Smooth muscle cell (in vitro differentiated cells): ENCODE results near the gene FNTB. TPM values are rescaled to one million over a fixed set of nuclear protein-coding genes. Genes with fewer than 3 reads are reported as not detected.

Experiments used
- DNase-seq: peaks from one replicate; lab custom pipeline; 2025; ENCODE audit not compliant: unreplicated experiment; lab: John Stamatoyannopoulos, UW
- H2AFZ ChIP-seq: fragments of 200-600 bp; sonication (generic); 2 replicates; pipeline ENCODE4 v1.6.0; 2016; ENCODE audit warnings: antibody characterized with exemption, low read depth, mild to moderate bottlenecking
- H3F3A ChIP-seq: fragments of 200-600 bp; sonication (generic); 2 replicates; pipeline ENCODE4 v1.6.0; 2017; ENCODE audit warnings: antibody characterized with exemption, low read depth
- H3K27ac ChIP-seq: fragments of 200-600 bp; sonication (generic); 2 replicates; pipeline ENCODE4 v1.5.1; 2016; ENCODE audit warnings: low read depth, mild to moderate bottlenecking
- H3K27me3 ChIP-seq: fragments of 200-600 bp; sonication (generic); 2 replicates; pipeline ENCODE4 v1.6.1; 2016; ENCODE audit warnings: low read depth, mild to moderate bottlenecking
- H3K36me3 ChIP-seq: fragments of 200-600 bp; sonication (generic); 2 replicates; pipeline ENCODE4 v1.5.1; 2016; ENCODE audit warnings: low read depth
- H3K4me1 ChIP-seq: fragments of 200-600 bp; sonication (generic); 2 replicates; pipeline ENCODE4 v1.5.1; 2016; ENCODE audit warnings: low read depth
- H3K4me2 ChIP-seq: fragments of 200-600 bp; sonication (generic); 2 replicates; pipeline ENCODE4 v1.6.0; 2016; ENCODE audit warnings: mild to moderate bottlenecking
- H3K4me3 ChIP-seq: fragments of 200-600 bp; sonication (generic); 2 replicates; pipeline ENCODE4 v1.5.1; 2016; ENCODE audit warnings: mild to moderate bottlenecking
- H3K79me2 ChIP-seq: fragments of 200-600 bp; sonication (generic); 2 replicates; pipeline ENCODE4 v1.6.0; 2016; ENCODE audit warnings: low read depth, mild to moderate bottlenecking
- H3K9ac ChIP-seq: fragments of 200-600 bp; sonication (generic); 2 replicates; pipeline ENCODE4 v1.6.0; 2016; ENCODE audit warnings: low read depth
- H3K9me3 ChIP-seq: fragments of 200-600 bp; sonication (generic); replicated peaks from 2 replicates; pipeline ENCODE4 v1.5.1; 2016; ENCODE audit warnings: low read depth
- H4K20me1 ChIP-seq: fragments of 200-600 bp; sonication (generic); 2 replicates; pipeline ENCODE4 v1.6.0; 2016; ENCODE audit warnings: low read depth
- WGBS: methylation state at CpG from one replicate; pipeline ENCODE4 v1.1.7; 2016; ENCODE audit warnings: low lambda C conversion rate; 5-methylcytosine and 5-hydroxymethylcytosine counted together
- microRNA-seq: library from miRNA; unstranded; fragments of <30 nt; microRNA quantifications from one replicate; pipeline ENCODE4, GENCODE V29; 2016; ENCODE audit warnings: borderline number of aligned reads
- polyA plus RNA-seq: library from polyadenylated mRNA; unstranded; fragments of >200 nt; fragmentation: Nextera tagmentation; extraction: Ambion mirVana; gene quantifications from 2 replicates; pipeline ENCODE4 v1.2.1, GENCODE V29; 2016
- small RNA-seq: library from RNA; depleted of rRNA; stranded (forward); fragments of <200 nt; gene quantifications from one replicate; pipeline ENCODE3, GENCODE V24; 2014
- total RNA-seq: library from RNA; depleted of rRNA; stranded (reverse); fragments of >200 nt; gene quantifications from 2 replicates; pipeline ENCODE4 v1.2.3, GENCODE V29; 2014
- TF ChIP-seq, protein P1 (sequence below): fragments of 200-600 bp; sonication (generic); IDR thresholded peaks from 2 replicates; pipeline ENCODE4 v1.5.1; 2017; ENCODE audit warnings: borderline replicate concordance, mild to moderate bottlenecking, antibody characterized with exemption; ENCODE audit not compliant: insufficient read depth, poor library complexity, severe bottlenecking

The FNTB gene
- total and polyA plus RNA-seq, 2 experiments from 2014 or later: 9.3 to 16.3 TPM

DNA sequence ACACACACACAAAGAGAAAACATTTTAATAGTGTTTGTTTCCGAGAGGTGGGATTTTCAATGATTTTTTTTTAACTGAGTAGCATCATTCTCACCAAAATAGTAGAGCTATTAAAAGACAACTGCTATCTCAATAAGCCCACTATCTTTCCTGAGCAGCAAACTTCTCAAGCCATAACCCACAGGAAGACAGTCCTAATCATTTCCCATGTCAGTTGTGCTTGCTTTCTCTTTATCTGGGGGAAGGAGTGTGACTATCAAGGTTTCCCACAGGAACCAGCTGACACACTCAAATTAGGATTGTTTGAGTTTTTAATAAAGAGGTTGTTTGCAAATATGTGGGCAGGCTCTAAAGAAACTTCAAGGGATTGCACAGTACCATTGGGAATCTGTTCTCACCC, 120.5 kb downstream of the FNTB start:
- no peaks in the 10 kb centered on the region for H3K27me3 ChIP-seq
- DNase-seq: no peak
- H3K9me3 ChIP-seq: no peaks in the 10 kb centered on the region
- H3F3A ChIP-seq: no peaks in the 10 kb centered on the region
- TF ChIP-seq, protein P1, sequence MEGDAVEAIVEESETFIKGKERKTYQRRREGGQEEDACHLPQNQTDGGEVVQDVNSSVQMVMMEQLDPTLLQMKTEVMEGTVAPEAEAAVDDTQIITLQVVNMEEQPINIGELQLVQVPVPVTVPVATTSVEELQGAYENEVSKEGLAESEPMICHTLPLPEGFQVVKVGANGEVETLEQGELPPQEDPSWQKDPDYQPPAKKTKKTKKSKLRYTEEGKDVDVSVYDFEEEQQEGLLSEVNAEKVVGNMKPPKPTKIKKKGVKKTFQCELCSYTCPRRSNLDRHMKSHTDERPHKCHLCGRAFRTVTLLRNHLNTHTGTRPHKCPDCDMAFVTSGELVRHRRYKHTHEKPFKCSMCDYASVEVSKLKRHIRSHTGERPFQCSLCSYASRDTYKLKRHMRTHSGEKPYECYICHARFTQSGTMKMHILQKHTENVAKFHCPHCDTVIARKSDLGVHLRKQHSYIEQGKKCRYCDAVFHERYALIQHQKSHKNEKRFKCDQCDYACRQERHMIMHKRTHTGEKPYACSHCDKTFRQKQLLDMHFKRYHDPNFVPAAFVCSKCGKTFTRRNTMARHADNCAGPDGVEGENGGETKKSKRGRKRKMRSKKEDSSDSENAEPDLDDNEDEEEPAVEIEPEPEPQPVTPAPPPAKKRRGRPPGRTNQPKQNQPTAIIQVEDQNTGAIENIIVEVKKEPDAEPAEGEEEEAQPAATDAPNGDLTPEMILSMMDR: no peak
- H3K9ac ChIP-seq: no peak overlapping the region
- no peaks in the 10 kb centered on the region for H4K20me1 ChIP-seq
- WGBS: 100% methylated on average over 1 of the region's 1 CpG
- H2AFZ ChIP-seq: no peak overlapping the region
- H3K79me2 ChIP-seq: no peaks in the 10 kb centered on the region
- no peak overlapping the region for H3K4me2 ChIP-seq
- no peak overlapping the region for H3K27ac ChIP-seq
- no peaks in the 10 kb centered on the region for H3K4me1 ChIP-seq
- no peaks in the 10 kb centered on the region for H3K36me3 ChIP-seq
- H3K4me3 ChIP-seq: no peak overlapping the region

DNA sequence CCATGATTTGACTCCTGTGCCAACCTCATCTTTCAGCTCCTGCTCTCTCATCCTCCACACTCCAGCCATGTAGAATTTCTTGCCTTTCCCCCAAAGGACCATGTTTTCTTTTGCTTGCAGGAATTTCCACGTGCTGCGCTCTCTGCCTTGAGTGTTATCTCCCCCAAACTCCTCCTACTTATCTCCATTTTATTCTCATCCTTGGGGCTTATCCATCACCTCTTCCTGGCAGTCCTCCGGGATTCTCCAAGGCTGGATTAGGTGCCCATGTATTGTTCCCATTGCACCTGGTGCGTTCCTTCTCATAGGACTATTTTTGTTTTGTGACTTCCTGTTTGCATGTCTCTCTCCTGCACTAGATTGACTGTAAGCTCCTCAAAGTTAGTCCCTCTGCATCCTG, 122.7 kb downstream of the FNTB start:
- Histone ChIP-seq H3K9ac (no peak overlapping the region), H3K36me3 (no peaks in the 10 kb centered on the region), H3K27ac (no peak overlapping the region), H3F3A (no peaks in the 10 kb centered on the region), H3K4me2 (no peak overlapping the region), H3K4me3 (no peak overlapping the region), H3K27me3 (no peaks in the 10 kb centered on the region), H4K20me1 (no peaks in the 10 kb centered on the region), H2AFZ (no peak overlapping the region), H3K9me3 (no peaks in the 10 kb centered on the region), H3K4me1 (no peaks in the 10 kb centered on the region), H3K79me2 (no peaks in the 10 kb centered on the region)
- 90% methylated on average over 4 of the region's 4 CpGs for whole genome bisulfite sequencing
- TF ChIP-seq, protein P1: no peak
- no peak for DNase-seq

DNA sequence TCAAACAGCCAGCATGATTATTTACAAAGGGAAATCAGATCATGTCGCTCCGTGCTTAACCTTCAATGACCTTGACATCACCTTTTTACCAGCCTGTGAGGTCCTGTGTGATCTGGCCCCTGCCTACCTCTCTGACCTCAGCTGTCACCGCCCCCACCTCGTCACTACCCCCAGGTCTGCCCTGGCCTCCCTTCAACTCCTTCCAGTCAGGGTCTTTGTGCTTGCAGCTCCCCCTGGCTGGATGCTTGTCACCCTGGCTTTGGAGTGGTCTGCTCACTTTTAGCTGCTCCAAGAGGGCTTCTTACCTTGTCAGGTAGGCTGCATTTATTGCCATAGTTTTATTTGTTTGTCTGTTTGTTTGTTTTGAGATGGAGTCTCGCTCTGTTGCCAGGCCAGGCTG, 123.8 kb downstream of the FNTB start:
- Histone ChIP-seq H3K9me3 (no peaks in the 10 kb centered on the region), H2AFZ (no peak overlapping the region), H3K4me3 (no peak overlapping the region), H3F3A (no peaks in the 10 kb centered on the region), H4K20me1 (no peaks in the 10 kb centered on the region), H3K4me2 (no peak overlapping the region), H3K9ac (no peak overlapping the region), H3K4me1 (no peaks in the 10 kb centered on the region), H3K27ac (no peak overlapping the region), H3K27me3 (no peaks in the 10 kb centered on the region), H3K79me2 (no peaks in the 10 kb centered on the region), H3K36me3 (no peaks in the 10 kb centered on the region)
- TF ChIP-seq, protein P1: no peak
- 76% methylated on average over 5 of the region's 5 CpGs for WGBS
- no peak for DNase-seq

Small RNAs within 50 kb of the gene (microRNA-seq; reads per million reads assigned to microRNA genes)
- not detected for gene MIR4706

Small RNAs within 50 kb of the gene (small RNA-seq; reads per million reads assigned to genes)
- 0.11 reads per million for gene MIR4706

Other genes starting within 250 kb of the FNTB start
- gene SPTB, start 107.0 kb upstream of the FNTB start, total RNA-seq: 0.18 and 3.3 TPM in 2 replicates
- gene SPTB, start 107.0 kb upstream of the FNTB start, polyA plus RNA-seq: 0.25 and 0.70 TPM in 2 replicates
- 31.8 and 48.8 TPM in 2 replicates for gene CHURC1, start 72.4 kb upstream of the FNTB start, total RNA-seq
- gene CHURC1, start 72.4 kb upstream of the FNTB start, polyA plus RNA-seq: 102 and 121 TPM in 2 replicates
- 0.85 and 3.6 TPM in 2 replicates for gene GPX2, start 44.1 kb upstream of the FNTB start, total RNA-seq
- gene GPX2, start 44.1 kb upstream of the FNTB start, polyA plus RNA-seq: 0.30 and 1.3 TPM in 2 replicates
- gene RAB15, start 14.6 kb upstream of the FNTB start, total RNA-seq: 7.1 and 10.3 TPM in 2 replicates
- gene RAB15, start 14.6 kb upstream of the FNTB start, polyA plus RNA-seq: 7.7 and 16.7 TPM in 2 replicates
- gene MAX, start 115.6 kb downstream of the FNTB start, total RNA-seq: 32.9 and 37.5 TPM in 2 replicates
- 30.1 and 33.5 TPM in 2 replicates for gene MAX, start 115.6 kb downstream of the FNTB start, polyA plus RNA-seq